Measurements from ENCODE around the gene KRTAP29-1.
"Not testable (repeated sequence)": the region's sequence is repeated elsewhere in the genome, so short reads cannot be mapped to it uniquely, and the experiment has no call there.

Gene KRTAP29-1

DNA sequence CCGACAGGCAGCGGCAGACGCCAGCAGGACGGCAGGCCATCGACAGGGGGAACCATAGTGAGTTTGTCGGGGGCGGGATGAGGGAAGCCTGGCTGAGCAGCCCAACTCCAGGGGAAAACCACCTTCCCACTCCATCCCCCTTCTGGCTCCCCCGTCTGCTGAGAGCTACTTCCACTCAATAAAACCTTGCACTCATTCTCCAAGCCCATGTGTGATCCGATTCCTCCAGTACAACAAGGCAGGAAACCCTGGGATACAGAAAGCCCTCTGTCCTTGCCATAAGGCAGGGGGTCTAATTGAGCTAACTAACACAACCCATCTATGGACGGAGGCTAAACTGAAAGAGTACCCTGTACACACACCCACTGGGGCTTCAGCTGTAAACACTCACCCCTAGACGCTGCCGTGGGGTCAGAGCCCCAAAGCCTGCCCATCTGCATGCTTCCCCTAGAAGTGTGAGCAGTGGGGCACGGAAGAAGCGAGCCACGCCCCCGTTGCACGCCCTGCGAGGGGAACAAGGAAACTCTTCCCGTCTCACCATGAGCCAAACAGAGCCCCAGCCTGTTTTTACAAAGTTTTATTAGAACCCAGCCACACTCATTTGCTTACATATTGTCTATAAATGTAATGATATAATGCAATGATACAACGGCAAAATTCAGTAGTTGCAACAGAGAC, 4.1 kb downstream of the KRTAP29-1 start:
- DNase-seq (ENCODE audit: low read depth), result no peak

DNA sequence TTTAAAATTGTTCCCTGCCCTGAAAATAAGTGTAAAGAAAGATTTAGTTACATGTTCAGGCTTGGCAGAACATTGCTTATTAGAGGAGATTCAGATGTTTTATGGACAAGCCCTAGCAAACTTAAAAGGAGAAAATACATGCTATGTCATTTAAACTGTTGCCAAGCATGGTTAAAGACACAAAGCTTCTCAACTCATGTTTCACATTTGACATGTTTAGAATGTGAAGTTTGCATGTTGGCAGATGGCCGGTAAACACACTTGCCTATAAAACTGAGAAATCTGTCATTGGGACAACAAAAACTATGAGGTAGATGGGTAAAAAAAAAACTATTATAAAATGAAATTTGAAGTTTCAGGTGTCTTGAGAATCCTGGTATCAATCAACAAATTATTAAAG, 5.8 kb downstream of the KRTAP29-1 start:
- no peak for DNase-seq (ENCODE audit: low read depth)

DNA sequence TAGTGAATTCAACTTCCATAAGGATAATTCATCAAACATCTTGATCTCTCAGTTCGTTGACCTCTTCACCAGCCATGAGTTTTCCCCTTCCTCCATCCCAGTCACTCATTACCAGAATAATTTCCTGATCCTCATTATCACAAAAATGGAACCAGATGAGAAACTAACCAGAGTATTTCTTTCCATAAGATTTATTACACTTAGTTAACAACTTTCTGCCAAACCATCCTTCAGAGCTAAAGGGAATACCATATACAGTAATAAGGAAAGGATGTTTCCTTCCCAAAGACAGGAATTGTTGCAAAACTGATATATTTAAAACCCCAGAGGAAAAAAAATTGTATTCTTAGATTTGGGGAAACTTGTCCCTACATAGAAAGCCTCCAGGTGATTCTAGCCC, 8.6 kb downstream of the KRTAP29-1 start:
- no peak for DNase-seq (ENCODE audit: low read depth)

DNA sequence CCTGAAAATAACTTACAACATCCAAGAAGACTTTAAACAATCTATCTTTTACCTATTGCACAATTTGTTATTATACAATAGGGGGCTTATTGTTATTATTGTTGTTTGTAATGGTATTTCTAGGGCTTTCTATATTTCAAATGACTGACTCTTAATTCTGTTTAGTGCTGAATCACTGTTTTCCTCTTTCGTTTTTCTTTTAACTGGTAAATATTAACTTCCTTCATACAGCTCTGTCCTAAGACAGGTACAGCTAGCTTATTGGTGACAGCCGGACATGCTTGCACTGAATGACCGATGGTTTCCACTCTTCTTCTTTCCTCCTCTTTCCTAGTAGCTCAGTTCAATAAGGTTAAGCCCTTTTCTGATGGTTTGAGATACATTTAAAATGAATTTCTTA, 15.6 kb downstream of the KRTAP29-1 start:
- no peak for DNase-seq (ENCODE audit: low read depth)

DNA sequence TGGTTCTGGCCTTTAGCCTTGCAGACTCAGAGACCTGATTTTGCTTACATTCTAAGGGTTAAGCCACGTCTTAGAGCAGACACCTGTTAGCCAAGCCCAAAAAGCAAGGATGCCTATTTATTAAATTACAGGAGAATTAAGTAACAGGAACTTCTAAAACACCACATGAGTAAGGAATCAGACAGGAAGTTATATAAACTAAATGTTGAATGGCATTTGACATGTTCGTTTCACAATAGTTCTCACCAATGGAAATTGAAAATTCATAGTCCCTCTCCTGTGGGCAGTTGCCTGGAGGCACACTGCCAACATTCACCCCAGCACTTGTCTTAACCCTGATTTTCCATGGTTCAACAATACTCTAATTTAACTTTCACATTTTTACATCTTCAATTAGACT, 18.1 kb downstream of the KRTAP29-1 start:
- DNase-seq (ENCODE audit: low read depth), result no peak

DNA sequence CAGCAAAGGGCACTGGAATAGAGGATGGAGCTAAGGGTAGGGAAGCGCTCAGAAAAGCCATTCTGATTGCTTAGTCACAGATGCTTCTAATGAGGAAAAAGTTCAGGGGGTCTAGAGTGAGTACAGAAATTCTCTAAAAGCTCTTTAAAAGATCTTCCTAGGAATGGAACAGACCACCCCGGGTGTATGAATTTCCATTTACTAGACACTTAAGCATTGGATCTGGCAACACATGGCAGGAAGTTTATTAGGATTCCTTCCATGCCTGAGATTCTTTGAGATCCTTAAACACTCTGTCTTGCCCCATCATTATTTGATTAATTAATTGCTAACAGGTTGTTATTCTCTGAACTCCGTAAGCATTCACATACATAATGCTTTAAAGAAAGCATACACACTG, 18.6 kb downstream of the KRTAP29-1 start:
- no peak for DNase-seq (ENCODE audit: low read depth)

DNA sequence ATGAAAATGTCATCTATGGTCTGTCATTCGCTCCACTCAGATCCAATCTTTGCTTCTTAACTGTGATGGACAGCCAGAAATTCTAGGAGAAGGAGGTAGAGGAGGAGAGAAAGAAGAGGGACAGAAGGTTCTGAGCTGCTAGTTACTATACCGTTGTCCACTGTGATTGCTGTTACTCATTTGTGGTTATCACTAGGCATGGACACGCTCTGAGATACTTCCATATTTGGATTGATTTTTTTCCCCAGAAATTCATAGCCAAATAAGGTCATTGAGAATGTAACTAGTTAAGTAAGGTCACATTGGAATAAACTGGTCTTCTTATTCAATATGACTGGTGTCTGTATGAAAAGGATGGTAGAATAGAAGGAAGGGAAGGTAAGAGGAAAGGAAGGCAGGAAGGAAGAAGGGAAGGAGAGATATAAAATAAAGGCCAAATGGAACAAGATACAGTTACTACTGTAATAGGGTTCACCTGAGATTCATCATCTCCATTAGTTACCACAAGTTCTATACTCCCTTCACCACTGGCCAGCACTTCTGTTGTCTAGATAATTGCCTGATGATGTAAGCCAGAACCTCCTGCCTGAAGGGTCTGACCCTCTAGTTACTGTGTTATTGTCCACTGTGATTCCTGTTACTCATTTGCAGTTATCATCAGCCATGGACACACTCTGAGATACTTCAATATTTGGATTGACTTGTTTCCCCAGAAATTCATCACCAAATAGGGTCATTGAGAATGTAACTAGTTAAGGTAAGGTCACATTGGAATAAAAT, 24.3 kb downstream of the KRTAP29-1 start:
- no peak for DNase-seq (ENCODE audit: low read depth)

DNA sequence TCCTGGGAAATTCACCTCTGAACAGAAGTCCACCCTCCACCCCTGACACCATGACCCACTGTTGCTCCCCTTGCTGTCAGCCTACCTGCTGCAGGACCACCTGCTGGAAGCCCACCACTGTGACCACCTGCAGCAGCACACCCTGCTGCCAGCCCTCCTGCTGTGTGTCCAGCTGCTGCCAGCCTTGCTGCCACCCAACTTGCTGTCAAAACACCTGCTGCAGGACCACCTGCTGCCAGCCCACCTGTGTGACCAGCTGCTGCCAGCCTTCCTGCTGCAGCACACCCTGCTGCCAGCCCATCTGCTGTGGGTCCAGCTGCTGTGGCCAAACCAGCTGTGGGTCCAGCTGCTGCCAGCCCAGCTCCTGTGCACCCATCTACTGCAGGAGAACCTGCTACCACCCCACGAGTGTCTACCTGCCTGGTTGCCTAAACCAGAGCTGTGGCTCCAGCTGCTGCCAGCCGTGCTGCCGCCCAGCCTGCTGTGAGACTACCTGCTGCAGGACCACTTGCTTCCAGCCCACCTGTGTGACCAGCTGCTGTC, 26.9 kb downstream of the KRTAP29-1 start, which contains the start of gene KRTAP9-7:
TSS of gene KRTAP9-7 (plus strand) at position 51 of the 543 bp plus-strand sequence. CDS start at position 51, 0 bp downstream.
- DNase-seq (ENCODE audit: low read depth), result not testable (repeated sequence)

DNA sequence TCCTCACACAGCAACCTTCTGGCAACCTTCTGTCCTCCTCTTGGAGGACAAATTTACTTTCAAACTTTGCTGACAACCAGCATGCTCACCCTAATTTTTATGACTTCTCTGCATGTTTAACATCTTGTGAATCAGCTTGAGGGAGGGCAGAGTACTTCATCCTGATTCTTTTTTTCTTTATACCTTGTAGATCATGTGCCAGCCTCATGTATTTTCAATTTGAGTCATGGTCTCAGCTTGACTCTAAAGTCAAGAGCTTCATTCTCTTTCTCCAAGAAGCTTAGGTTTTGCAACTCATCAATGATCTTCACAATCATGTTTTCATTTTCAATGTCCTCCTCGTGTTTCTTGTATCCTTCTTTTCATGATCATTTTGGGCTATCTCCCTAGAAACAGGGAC, 30.8 kb downstream of the KRTAP29-1 start:
- DNase-seq (ENCODE audit: low read depth), result no peak

DNA sequence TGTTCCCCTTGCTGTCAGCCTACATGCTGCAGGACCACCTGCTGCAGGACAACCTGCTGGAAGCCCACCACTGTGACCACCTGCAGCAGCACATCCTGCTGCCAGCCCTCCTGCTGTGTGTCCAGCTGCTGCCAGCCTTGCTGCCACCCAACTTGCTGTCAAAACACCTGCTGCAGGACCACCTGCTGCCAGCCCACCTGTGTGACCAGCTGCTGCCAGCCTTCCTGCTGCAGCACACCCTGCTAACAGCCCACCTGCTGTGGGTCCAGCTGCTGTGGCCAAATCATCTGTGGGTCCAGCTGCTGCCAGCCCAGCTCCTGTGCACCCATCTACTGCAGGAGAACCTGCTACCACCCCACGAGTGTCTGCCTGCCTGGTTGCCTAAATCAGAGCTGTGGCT, 31.3 kb downstream of the KRTAP29-1 start:
- not testable (repeated sequence) for DNase-seq (ENCODE audit: low read depth)

DNA sequence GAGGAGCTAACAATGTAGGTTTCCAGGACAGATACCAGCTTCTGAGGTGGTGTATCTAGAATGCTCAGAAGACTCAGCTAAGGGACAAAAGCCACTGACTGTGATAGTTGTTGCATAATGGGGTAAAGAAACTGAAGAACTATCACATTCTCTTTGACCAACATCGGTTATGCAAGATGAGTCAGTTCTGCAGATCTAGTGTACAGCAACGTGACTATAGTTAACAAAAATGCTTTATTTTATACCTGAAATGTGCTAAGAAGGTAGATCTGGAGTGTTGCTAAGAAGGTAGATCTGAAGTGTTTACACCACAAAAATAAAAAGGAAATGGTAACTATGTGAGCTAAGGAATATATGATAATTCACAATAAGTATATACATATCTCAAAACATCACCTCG, 34.9 kb downstream of the KRTAP29-1 start:
- DNase-seq (ENCODE audit: low read depth), result no peak

DNA sequence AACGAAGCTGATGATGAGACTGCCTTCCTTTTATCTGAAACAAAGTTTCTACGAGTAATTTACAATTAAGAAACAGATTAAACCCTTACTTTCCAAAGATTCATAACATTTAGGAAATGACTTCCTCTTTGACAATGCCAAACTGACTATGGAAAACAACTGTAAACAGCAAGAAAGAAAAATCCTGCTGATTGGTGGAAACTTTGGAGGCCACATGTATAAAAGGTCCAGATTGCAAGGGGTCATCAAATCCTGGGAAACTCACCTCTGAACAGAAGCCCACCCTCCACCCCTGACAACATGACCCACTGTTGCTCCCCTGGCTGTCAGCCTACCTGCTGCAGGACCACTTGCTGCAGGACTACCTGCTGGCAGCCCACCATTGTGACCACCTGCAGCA, 37.6 kb downstream of the KRTAP29-1 start, which contains the start of gene KRTAP9-6:
TSS of gene KRTAP9-6 (plus strand) at position 301 of the 400 bp plus-strand sequence. CDS start at position 301, 0 bp downstream.
- DNase-seq (ENCODE audit: low read depth), result no peak

DNA sequence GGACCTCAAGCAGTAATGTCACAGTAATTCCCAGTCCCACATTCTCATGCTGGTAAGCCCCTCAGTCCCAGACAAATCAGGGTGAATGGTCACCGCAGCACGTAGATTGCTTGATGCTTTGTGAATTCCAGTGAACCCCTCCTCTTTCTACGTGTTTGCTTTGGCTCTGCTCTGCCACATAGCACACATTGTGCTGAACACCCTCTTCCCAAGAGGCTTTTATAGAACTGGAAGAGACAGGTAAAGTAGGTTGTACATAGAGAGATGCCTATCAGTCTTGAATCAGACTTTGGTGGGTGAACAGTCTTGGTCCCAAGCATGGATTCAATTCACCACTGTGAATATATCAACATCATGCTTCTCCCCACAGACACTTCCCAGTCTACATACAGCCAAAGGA, 38.1 kb downstream of the KRTAP29-1 start:
- DNase-seq (ENCODE audit: low read depth), result no peak

DNA sequence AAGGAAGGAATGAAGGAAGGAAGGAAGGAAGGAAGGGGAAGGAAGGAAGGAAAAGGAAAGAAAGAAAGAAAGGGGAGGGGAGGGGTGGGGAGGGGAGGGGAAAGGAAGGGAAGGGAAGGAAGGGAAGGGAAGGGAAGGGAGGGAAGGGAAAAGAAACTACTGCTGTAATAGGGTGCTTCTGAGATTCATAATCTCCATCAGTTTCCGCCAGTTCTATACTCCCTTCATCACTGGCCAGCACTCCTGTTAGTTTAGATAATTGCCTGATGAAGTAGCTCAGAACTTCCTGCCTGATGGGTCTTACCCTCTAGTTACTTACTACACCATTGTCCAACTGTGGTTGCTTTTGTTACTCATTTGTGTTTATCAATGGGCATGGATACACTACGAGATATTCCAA, 39.4 kb downstream of the KRTAP29-1 start:
- DNase-seq (ENCODE audit: low read depth), result no peak

DNA sequence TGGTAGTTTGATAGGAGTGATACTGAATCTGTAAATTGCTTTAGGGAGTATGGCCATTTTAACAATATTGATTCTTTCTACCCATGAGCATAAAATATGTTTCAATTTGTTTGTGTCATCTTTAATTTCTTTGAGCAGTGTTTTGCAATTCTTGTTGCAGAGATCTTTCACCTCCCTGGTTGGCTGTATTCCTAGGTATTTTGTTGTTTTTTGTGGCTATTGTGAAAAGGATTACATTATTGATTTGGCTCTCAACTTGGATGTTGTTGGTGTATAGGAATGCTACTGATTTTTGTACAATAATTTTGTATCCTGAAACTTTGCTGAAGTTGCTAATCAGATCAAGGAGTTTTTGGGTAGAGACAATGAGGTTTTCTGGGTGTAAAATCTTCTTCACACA, 44.2 kb downstream of the KRTAP29-1 start:
- DNase-seq (ENCODE audit: low read depth), result no peak

DNA sequence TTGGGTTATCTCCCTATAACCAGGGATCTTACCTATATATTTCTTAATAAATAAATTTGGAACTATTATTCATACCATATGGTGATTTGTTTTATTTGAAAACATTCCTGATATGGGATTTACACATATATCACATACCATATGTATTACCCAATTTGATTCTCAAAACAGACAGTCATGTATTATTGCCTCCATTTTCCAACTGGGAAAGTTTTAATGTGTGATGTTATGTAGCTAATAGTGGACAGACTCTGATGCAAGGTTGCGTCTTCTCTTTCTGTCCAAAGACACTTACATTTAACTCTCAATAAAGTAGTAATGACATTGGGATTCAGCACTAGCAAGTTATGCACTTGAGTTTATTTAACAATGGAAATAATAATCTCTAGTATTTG, 46.4 kb downstream of the KRTAP29-1 start:
- DNase-seq (ENCODE audit: low read depth), result no peak

DNA sequence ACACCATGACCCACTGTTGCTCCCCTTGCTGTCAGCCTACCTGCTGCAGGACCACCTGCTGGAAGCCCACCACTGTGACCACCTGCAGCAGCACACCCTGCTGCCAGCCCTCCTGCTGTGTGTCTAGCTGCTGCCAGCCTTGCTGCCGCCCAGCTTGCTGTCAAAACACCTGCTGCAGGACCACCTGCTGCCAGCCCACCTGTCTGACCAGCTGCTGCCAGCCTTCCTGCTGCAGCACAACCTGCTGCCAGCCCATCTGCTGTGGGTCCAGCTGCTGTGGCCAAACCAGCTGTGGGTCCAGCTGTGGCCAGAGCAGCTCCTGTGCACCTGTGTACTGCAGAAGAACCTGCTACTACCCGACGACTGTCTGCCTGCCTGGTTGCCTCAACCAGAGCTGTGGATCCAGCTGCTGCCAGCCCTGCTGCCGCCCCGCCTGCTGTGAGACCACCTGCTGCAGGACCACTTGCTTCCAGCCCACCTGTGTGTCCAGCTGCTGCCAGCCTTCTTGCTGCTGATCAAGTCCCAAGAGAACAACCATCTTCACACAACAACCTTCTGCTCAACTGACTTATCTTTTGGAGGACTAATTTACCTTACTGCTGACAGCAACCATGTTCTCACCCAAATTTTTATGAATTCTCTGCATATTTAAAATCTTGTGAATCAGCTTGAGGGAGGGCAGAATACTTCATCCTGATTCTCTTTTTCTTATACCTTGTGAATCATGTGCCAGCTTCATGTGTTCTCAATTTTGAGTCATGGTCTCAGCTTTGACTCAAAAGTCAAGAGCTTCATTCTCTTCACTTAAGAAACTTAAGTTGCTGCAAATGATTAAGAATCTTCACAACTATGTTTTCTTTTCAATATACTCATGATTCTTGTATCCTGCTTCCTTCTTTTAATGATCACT, 47.0 kb downstream of the KRTAP29-1 start, which contains the start of gene KRTAP9-9:
TSS of gene KRTAP9-9 (plus strand) at position 4 of the 910 bp plus-strand sequence.
- DNase-seq (ENCODE audit: low read depth), result not testable (repeated sequence)

DNA sequence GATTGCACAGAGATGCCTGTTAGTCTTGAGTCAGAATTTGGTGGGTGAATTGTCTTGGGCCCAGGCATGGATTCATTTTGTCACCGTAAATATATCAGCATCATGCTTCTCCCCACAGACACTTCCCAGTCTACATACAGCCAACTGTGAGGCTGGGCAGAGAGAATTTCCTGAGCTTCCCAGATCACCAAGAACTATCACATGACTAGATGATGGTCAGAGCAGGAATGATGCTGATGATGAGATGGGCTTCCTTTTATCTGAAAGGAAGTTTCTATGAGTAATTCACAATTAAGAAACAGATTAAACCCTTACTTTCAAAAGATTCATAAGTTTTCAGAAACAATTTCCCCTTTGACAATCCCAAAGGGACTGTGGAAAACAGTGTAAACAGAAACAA, 47.8 kb downstream of the KRTAP29-1 start:
- DNase-seq (ENCODE audit: low read depth), result no peak
